NCI-H748 (cell line): ENCODE measurements around the gene DCAF5.
"Not testable (repeated sequence)": the region's sequence is repeated elsewhere in the genome, so short reads cannot be mapped to it uniquely, and the experiment has no call there.

ENCODE experiments used
- DNase-seq: peaks from one replicate; lab custom pipeline; 2025; ENCODE audit not compliant: unreplicated experiment; lab: John Stamatoyannopoulos, UW

Gene DCAF5

GRCh38 chr14:69152902-69153151 is at the start of gene DCAF5:
TSS of gene DCAF5 (minus strand) at chr14:69153119. CDS start at chr14:69152978, 141 bp downstream.
- no peak for DNase-seq

- DNase-seq: no peak
These were observed 46.9 kb upstream of the DCAF5 start for GRCh38 chr14:69199786-69200185.

- DNase-seq: no peak
These were observed 40.8 kb upstream of the DCAF5 start for GRCh38 chr14:69193721-69194120.

- DNase-seq: peak; percentile 98
These were observed 38.6 kb upstream of the DCAF5 start, which contains the start of gene EXD2 for GRCh38 chr14:69191340-69192111. TSS of gene EXD2 (plus strand) at chr14:69191498. CDS start at chr14:69209471, 17,973 bp downstream.

- no peak for DNase-seq
These were observed 37.3 kb upstream of the DCAF5 start for GRCh38 chr14:69190191-69190590.

GRCh38 chr14:69183735-69184134 is 30.8 kb upstream of the DCAF5 start:
- DNase-seq: no peak

GRCh38 chr14:69182580-69182979 is 29.7 kb upstream of the DCAF5 start:
- DNase-seq: not testable (repeated sequence)

GRCh38 chr14:69181491-69181890 is 28.6 kb upstream of the DCAF5 start:
- DNase-seq: no peak

- no peak for DNase-seq
These were observed 22.2 kb upstream of the DCAF5 start for GRCh38 chr14:69175130-69175529.

- DNase-seq: peak; percentile 29
These were observed 18.6 kb upstream of the DCAF5 start for GRCh38 chr14:69171569-69171968.

- no peak for DNase-seq
These were observed 17.9 kb upstream of the DCAF5 start for GRCh38 chr14:69170839-69171238.

- DNase-seq: not testable (repeated sequence)
These were observed 12.9 kb upstream of the DCAF5 start for GRCh38 chr14:69165787-69166186.

GRCh38 chr14:69161590-69161989 is 8.7 kb upstream of the DCAF5 start:
- no peak for DNase-seq

- DNase-seq: no peak
These were observed 3.3 kb upstream of the DCAF5 start for GRCh38 chr14:69156224-69156623.

- peak; percentile 18 for DNase-seq
These were observed 1.9 kb upstream of the DCAF5 start for GRCh38 chr14:69154779-69155178.

GRCh38 chr14:69153873-69154270 is 953 bp upstream of the DCAF5 start:
- peak; percentile 44 for DNase-seq

- DNase-seq: peak; percentile 95
These were observed 393 bp upstream of the DCAF5 start for GRCh38 chr14:69153152-69153872.

- DNase-seq: peak; percentile 67
These were observed 578 bp downstream of the DCAF5 start for GRCh38 chr14:69152181-69152901.

- DNase-seq: peak; percentile 81
These were observed 1.3 kb downstream of the DCAF5 start for GRCh38 chr14:69151458-69152180.

- no peak for DNase-seq
These were observed 3.3 kb downstream of the DCAF5 start for GRCh38 chr14:69149461-69150244.
